8988T (cell line): Measurements from ENCODE around the gene TREX2.
A peak's percentile ranks its signal among the peaks of the same experiment; 100 is the strongest.

Experiments used
- DNase-seq: peaks from one replicate; pipeline ENCODE4 v3.0.0; 2011

The TREX2 gene

DNA sequence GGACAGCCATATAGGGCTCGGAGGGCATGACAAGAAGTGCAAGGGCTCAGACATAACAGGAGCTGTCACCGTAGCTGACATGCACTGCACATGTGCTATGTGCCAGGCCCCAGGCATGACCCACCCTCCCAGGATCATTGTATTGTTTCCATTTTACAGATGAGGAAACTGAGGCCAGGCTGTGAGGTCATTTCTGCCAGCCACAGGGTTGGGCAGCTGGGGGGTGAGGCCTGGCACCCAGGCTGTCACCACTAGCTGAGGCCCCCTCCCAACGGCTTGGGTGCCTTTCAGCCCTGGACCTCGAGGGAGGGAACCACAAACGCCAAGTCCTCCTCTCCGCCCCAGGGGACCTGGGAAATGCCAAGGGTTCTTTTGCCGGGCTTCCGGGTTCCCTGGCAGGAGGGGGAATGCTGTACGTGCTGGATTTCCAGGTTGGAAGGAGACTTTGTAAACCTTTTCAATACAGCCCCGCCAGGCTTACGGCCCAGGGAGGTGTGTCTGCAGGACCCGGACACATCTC is 12.6 kb downstream of the TREX2 start:
- no peak for DNase-seq

GRCh38 chrX:153430796-153431195 is 15.1 kb downstream of the TREX2 start:
- DNase-seq, result no peak

DNA sequence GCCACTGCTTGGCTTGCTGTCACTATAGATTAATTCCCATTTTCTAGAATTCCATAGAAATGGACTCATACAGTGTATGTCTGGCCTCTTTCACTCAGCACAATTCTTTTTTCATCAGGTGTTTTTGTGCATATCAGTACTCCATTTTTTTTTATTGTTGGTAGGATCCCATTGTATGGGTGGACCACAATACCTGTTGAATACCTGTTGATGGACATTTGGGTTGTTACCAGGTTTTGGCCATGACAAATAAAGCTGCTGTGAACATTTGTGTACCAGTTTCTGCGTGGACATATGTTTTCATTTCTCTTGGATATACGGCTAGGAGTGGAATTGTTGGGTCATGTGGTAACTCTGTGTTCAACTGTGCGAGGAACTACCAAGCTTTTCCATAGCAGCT is 19.7 kb downstream of the TREX2 start:
- DNase-seq, result no peak

DNA sequence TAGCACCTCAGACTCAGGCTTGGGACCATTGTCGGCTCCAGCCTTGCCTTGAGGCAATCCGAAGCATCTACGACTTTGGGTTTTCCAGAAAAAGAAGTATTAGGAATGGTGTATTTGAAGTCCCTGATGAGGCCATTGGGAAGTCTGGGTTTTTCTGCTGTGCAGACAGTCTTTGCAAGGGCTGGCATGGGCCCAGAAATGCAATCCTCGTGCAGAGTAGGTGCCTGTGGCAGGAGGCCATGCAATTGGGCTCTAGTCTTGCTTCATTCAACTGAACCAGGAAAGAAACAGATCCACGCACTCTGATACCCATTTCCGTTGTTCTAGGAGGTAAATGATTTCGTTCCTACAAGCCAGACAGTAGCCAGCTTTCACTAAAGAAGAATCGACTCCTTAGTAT is 22.2 kb downstream of the TREX2 start:
- no peak for DNase-seq

GRCh38 chrX:153421856-153422255 is 24.0 kb downstream of the TREX2 start:
- no peak for DNase-seq

DNA sequence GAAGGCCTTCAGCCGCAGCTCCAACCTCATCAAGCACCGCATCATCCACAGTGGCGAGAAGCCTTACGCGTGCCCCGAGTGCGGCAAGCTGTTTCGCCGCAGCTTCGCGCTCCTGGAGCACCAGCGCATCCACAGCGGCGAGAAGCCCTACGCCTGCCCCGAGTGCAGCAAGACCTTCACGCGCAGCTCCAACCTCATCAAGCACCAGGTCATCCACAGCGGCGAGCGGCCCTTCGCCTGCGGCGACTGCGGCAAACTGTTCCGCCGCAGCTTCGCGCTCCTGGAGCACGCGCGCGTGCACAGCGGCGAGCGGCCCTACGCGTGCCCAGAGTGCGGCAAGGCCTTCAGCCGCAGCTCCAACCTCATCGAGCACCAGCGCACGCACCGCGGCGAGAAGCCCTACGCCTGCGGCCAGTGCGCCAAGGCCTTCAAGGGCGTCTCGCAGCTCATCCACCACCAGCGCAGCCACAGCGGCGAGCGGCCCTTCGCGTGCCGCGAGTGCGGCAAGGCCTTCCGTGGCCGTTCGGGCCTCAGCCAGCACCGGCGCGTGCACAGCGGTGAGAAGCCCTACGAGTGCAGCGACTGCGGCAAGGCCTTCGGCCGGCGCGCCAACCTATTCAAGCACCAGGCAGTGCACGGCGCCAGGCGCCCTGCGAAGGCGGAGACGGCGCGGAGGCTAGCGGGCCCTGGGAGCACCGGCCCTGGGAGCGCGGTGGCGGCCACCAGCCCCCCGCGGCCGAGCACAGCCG is 24.8 kb downstream of the TREX2 start:
- DNase-seq, result no peak

DNA sequence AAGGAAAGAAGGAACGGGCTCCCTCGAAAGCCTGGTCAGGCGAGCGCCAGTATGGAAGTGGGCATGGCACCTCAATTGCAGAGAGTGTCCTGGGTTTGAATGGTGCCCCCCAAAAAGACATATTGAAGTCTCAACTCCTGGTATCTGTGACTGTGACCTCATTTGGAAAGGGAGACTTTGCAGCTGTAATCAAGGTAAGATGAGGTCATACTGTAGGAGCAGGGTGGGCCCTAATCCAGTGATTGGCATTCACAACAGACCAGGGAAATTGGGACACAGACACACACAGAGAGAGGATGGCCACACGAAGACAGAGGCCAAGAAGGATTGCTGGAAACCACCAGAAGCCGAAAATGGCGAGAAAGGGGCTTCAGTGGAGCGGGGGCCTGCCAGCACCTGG is 28.2 kb downstream of the TREX2 start:
- DNase-seq, result no peak

GRCh38 chrX:153416781-153417450 is 28.9 kb downstream of the TREX2 start:
- no peak for DNase-seq

GRCh38 chrX:153414856-153415510 is 30.9 kb downstream of the TREX2 start:
- DNase-seq, result no peak

DNA sequence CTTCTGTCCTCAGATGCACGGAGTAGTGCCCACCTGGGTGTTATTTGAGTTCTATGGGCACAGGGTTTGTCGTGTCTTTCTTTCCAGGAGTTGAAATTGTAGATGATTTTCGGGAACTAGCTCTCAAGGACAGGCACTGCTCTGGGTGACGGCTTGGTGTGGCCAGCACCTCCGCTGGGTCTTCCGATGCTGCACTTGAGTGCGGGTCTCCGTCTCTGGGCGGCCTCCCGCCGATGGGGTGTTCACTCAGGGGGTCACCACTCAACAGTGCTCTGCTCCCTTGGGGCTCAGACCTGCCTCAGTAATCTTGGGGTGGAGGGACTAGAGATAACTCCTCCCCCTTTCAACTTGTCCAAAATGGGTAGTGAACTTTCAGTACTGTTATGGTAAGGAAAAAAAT is 32.1 kb downstream of the TREX2 start:
- no peak for DNase-seq

GRCh38 chrX:153412746-153413720 is 32.8 kb downstream of the TREX2 start:
- no peak for DNase-seq

DNA sequence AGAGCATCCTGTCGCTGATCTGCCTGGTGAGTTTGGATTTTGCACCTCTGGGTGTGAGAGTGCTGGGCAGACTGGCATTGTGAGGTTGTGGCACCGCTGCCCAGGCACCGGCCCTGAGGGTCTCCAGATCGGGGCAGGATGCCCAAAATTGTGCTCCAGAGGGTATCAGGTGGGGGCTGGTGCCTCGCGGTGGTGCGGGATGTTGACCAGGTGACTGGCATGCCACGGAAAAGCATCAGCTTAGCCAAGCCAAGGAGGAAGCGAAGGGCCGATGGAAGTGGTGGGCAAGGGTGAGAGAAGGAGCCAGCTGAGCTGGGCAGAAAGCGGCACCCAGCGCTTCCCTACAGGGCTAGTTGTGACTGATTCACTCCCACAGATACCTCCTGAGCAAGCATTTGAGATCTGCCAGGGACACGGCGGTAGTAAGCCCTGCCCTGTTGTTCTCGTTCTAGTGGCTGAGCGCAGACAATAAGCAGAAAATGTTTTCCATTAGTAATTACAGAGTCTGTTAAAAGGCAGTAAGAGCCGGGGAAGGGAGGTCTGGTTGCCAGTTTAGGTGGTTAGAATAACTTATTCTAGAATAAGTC is 33.8 kb downstream of the TREX2 start:
- DNase-seq, result no peak

- DNase-seq, result no peak
Observed at GRCh38 chrX:153411255-153411987, 34.4 kb downstream of the TREX2 start, which contains the start of gene ZFP92. ZFP92 (plus strand) TSS chrX:153411472; CDS start chrX:153418323, 6,851 bp downstream.

- no peak for DNase-seq
Observed at GRCh38 chrX:153410888-153411254, 35.0 kb downstream of the TREX2 start.

- no peak for DNase-seq
Observed at GRCh38 chrX:153410373-153410772, 35.5 kb downstream of the TREX2 start.

GRCh38 chrX:153409414-153410101 is 36.3 kb downstream of the TREX2 start:
- peak; percentile 13 for DNase-seq

DNA sequence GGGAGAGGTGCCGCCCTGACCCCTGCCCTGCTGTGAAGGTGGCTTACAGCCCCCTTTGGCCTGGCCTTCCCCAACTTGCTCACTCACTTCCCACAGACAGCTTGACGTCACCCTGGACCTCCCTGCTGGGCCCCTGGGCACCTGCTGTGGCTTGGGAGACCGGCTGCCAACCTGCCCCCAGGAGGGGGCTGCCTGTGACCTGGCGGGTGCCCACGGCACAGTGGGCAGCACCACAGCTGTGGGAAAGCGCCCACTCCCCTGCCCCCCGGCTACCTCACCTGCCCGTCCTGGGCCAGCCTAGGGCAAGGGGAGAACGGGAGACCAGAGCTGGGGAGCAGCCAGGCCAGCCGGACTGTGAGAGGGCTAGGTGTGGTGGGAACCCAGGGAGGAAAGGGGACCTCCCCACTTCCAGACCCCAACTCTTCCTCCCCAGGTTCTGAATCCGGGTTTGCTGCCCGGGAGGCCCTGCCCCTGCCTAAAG is 36.9 kb downstream of the TREX2 start:
- no peak for DNase-seq

DNA sequence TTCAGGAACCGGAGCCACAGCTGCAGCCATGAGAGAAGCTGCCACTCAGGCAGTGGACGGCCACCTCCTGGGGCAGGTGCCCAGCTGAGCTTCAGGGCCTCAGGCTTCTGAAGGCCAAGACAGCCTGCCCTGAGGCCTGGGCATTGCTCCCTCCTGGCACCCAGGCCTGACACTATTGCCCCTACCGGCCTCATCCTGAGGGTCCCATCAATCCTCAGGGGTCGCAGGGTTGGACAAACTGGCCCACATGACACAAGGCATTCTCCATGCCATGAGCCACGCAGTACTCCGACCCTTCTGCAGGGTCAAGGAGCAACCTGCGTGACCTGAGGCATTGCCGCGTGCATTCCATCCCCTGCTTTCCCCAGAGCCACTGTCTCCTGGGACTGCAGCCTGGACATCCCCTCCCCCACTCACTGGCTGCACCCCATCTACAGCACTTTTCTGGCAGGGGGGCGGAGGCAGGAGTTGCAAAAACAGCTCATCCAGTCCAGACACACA is 37.6 kb downstream of the TREX2 start:
- DNase-seq, result no peak

GRCh38 chrX:153407736-153408135 is 38.1 kb downstream of the TREX2 start:
- DNase-seq, result no peak

GRCh38 chrX:153406903-153407302 is 39.0 kb downstream of the TREX2 start:
- DNase-seq, result no peak
